Activated B cell treated with CpG ODN at 0.5 μM for 24 hours (primary cell): Measurements from ENCODE around the gene COL4A6. TPM values are rescaled to one million over a fixed set of nuclear protein-coding genes. Genes with fewer than 3 reads are reported as not detected.

ENCODE experiments used
- ATAC-seq: fragments of 200-7000 bp; cut with Tn5 transposase; one replicate; pipeline ENCODE4 v1.10.0; 2021; ENCODE audit warnings: low read depth, mild to moderate bottlenecking, moderate library complexity
- CTCF ChIA-PET: fragments of 350-600 bp; sonication (Branson Sonifier 250); formaldehyde crosslinking; loops from one replicate; lab custom pipeline; 2021; ENCODE audit warnings: antibody characterized with exemption; lab: Charles Lee
- POLR2A ChIA-PET: fragments of 350-600 bp; sonication (Branson Sonifier 250); formaldehyde crosslinking; loops from one replicate; lab custom pipeline; 2021; ENCODE audit warnings: antibody characterized with exemption; lab: Charles Lee
- DNase-seq: peaks from one replicate; pipeline ENCODE4 v3.0.0; 2022
- H3K27ac Mint-ChIP-seq: one replicate; pipeline ENCODE4 v1.8.0; 2020; ENCODE audit warnings: mixed read lengths
- H3K27me3 Mint-ChIP-seq: one replicate; pipeline ENCODE4 v1.8.0; 2021; ENCODE audit warnings: mixed read lengths
- H3K36me3 Mint-ChIP-seq: one replicate; pipeline ENCODE4 v1.8.0; 2021; ENCODE audit warnings: low read depth, mixed read lengths
- H3K4me1 Mint-ChIP-seq: one replicate; pipeline ENCODE4 v1.8.0; 2021; ENCODE audit warnings: mixed read lengths
- H3K4me3 Mint-ChIP-seq: one replicate; pipeline ENCODE4 v1.8.0; 2020; ENCODE audit warnings: mild to moderate bottlenecking, mixed read lengths
- H3K9me3 Mint-ChIP-seq: one replicate; pipeline ENCODE4 v1.8.0; 2020; ENCODE audit warnings: mixed read lengths
- CTCF ChIP-seq: fragments of 200-600 bp; IDR thresholded peaks from one replicate; pipeline ENCODE4 v1.8.0; 2022; ENCODE audit warnings: antibody characterized with exemption, mild to moderate bottlenecking
- intact Hi-C: fragments of 100-400 bp; cut with micrococcal nuclease; formaldehyde crosslinking; loops from one replicate; pipeline ENCODE4 v1.15.1; 2024
- total RNA-seq: library from RNA; stranded (reverse); gene quantifications from 2 replicates; pipeline ENCODE4 v1.2.3, GENCODE V29; 2022

COL4A6 gene
- total RNA-seq, 1 donor from 2014 or later, result not detected

GRCh38 chrX:108250654-108251579 is 187.3 kb downstream of the COL4A6 start:
- Mint-ChIP-seq H3K36me3 (no peaks in the 10 kb centered on the region), H3K4me3 (no peak overlapping the region), H3K9me3 (peaks cover 4% of the 10 kb centered on the region), H3K27me3 (peaks cover 1% of the 10 kb centered on the region), H3K27ac (no peak overlapping the region), H3K4me1 (no peaks in the 10 kb centered on the region)
- TF ChIP-seq CTCF, result no peak
- no peak for DNase-seq
- no peak for ATAC-seq
- CTCF ChIA-PET, result no interaction called here
- intact Hi-C loops, result no loop called here
- POLR2A ChIA-PET, result no interaction called here

- no peak overlapping the region for H3K4me3 Mint-ChIP-seq
- H3K27ac Mint-ChIP-seq, result no peak overlapping the region
- DNase-seq, result no peak
- peaks cover 2% of the 10 kb centered on the region for H3K27me3 Mint-ChIP-seq
- ChIA-PET CTCF (no interaction called here), POLR2A (no interaction called here)
- H3K9me3 Mint-ChIP-seq, result no peaks in the 10 kb centered on the region
- no peak for TF ChIP-seq CTCF
- no peaks in the 10 kb centered on the region for H3K36me3 Mint-ChIP-seq
- H3K4me1 Mint-ChIP-seq, result no peaks in the 10 kb centered on the region
- no peak for ATAC-seq
- intact Hi-C loops, result no loop called here
These were observed 191.8 kb downstream of the COL4A6 start for GRCh38 chrX:108246304-108246954.

- H3K36me3 Mint-ChIP-seq, result no peaks in the 10 kb centered on the region
- no peak overlapping the region for H3K4me3 Mint-ChIP-seq
- H3K9me3 Mint-ChIP-seq, result no peaks in the 10 kb centered on the region
- no peak for ATAC-seq
- DNase-seq, result no peak
- H3K27me3 Mint-ChIP-seq, result peaks cover 2% of the 10 kb centered on the region
- CTCF ChIA-PET, result interaction anchor here (1.0 kb wide), 1 partner anchor 21 kb away, joined by 3 read pairs; no protein-coding TSS in a partner anchor
- H3K27ac Mint-ChIP-seq, result no peak overlapping the region
- no peak for TF ChIP-seq CTCF
- POLR2A ChIA-PET, result no interaction called here
- no peaks in the 10 kb centered on the region for H3K4me1 Mint-ChIP-seq
- intact Hi-C loops, result no loop called here
These were observed 192.8 kb downstream of the COL4A6 start for GRCh38 chrX:108245462-108245861.

- H3K4me3 Mint-ChIP-seq, result no peak overlapping the region
- no peak for TF ChIP-seq CTCF
- H3K4me1 Mint-ChIP-seq, result no peaks in the 10 kb centered on the region
- H3K9me3 Mint-ChIP-seq, result no peaks in the 10 kb centered on the region
- DNase-seq (no peak), ATAC-seq (no peak)
- peaks cover 2% of the 10 kb centered on the region for H3K27me3 Mint-ChIP-seq
- POLR2A ChIA-PET, result no interaction called here
- CTCF ChIA-PET, result interaction anchor here (0.7 to 1.3 kb wide), 2 partner anchors 10 to 217 kb away, joined by 4 read pairs; no protein-coding TSS in a partner anchor
- intact Hi-C loops, result no loop called here
- no peak overlapping the region for H3K27ac Mint-ChIP-seq
- H3K36me3 Mint-ChIP-seq, result no peaks in the 10 kb centered on the region
These were observed 202.2 kb downstream of the COL4A6 start for GRCh38 chrX:108235986-108236385.

- no peaks in the 10 kb centered on the region for H3K4me1 Mint-ChIP-seq
- ATAC-seq (no peak), DNase-seq (no peak)
- CTCF ChIA-PET, result no interaction called here
- POLR2A ChIA-PET, result no interaction called here
- no peak for TF ChIP-seq CTCF
- no peak overlapping the region for H3K27ac Mint-ChIP-seq
- H3K9me3 Mint-ChIP-seq, result no peaks in the 10 kb centered on the region
- H3K4me3 Mint-ChIP-seq, result no peak overlapping the region
- peaks cover 3% of the 10 kb centered on the region for H3K27me3 Mint-ChIP-seq
- intact Hi-C loops, result no loop called here
- no peaks in the 10 kb centered on the region for H3K36me3 Mint-ChIP-seq
These were observed 207.6 kb downstream of the COL4A6 start for GRCh38 chrX:108230574-108230973.
